GM19043 (cell line): ENCODE results near the gene METTL26.

Experiments
- ATAC-seq: cut with Tn5 transposase; IDR thresholded peaks from one replicate; pipeline ENCODE4 v1.9.1; 2021; ENCODE audit warnings: low read depth; ENCODE audit not compliant: unreplicated experiment

METTL26 gene

DNA sequence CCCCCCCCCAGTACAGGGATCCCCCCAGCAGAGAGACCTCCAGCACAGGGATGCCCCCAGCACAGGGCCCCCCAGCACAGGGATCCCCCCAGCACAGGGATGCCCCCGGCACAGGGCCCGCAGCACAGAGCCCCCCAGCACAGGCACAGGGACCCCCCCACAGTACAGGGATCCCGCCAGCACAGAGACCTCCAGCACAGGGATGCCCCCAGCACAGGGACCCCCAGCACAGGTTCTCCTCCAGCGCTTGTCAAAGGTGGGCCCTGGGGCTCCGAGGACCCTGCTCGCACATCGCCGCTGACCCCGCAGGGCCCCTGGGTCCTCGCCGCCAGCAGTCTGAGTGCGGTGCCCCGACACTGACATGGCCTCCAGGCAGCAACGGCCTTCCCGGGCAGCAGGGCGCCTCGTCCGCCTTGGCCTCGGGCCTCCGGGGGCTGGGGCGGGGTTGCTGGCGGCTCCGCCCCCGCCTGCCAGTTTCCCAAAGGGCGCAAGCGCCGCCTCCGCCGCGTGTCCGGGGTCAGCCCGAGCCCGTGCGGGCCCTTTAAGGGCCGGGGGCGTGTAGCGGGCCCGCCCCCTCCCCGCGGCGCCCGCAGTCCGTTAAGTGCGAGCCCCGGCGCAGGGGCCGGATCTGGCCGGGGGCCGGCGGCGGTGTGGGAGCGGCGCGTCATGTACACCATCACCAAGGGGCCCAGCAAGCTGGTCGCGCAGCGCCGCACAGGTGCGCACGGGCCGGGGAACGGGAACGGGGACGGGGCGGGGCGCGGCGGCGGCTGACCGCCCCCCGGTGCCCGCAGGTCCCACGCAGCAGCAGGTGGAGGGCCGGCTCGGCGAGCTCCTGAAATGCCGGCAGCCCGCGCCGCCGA lies 5.5 kb upstream of the METTL26 start, which contains the start of gene MCRIP2:
TSS of gene MCRIP2 (plus strand) at position 503 of the 863 bp plus-strand sequence. CDS start at position 667, 164 bp downstream.
- no peak for ATAC-seq

- ATAC-seq: no peak
These were observed 4.5 kb upstream of the METTL26 start for GRCh38 chr16:640614-641013.

- no peak for ATAC-seq
These were observed 2.7 kb upstream of the METTL26 start for GRCh38 chr16:638836-639235.

DNA sequence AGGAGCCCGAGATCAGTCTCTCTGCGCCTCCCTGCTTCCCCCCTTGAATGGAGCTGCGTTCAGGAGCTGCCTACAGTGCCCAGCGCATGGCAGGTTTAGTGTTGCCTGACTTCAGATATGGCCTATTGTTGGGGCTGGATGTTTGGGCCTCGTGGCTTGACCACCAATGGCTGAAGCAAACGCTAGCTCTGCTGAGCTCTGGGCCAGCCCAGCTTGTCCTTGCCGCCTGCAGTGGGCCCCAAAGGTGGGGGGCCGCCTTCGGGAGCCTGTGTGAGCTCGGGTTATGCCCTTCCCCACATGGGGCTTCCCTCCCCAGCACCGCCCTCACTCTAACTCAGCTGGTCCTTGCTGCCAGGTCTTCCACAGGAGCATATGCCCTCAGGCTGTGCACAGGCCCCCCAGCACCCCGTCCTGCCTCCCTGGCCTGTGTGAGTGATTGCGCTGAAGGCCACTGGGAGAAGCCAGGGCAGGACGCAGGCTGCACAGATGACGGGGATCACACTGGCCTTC lies 2.0 kb upstream of the METTL26 start:
- no peak for ATAC-seq

DNA sequence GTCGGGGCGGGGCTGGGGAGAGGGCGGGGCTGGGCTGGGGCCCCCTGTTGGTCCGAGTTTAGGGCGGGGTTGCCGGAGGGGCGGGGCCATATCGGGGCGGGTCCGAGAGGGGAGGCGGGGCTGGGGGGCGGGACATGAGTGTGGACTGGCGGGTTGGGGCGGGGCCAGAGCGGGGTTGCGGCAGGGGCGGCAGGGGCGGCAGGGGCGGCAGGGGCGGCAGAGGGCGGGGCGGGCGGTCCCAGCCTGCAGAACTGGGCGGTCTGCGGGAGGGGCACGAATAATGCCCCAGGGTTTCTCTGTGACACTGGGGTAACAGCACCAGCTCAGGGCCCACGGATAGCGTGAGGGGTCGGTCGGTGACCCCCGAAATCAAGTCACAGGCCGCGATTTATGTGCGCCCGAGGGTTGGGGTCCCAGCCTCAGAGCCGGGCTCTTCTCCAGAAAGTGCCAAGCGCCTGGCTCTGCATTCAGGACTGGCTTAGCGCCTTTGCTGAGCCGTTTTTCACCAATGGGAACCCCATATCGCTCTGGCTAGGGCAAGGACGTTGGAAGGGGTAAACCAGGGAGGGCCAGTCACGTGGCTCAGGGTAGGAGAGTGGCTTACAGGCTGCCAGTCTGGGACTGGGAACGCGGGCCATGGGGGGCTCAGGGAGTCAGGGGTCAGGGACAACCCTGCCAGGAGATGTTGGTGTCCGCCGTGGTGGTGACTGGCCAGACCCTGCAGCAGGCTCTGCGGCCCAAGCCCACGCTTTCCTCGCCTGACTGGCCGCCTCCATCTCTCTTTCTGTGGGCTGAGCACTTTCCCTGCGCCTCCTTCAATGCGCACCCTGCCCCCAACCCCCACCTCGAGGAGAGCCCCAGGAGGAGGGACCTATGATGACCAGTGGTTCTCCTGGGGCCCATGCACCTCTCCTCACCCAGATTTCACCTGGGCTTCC lies 1.2 kb upstream of the METTL26 start:
- ATAC-seq: no peak

DNA sequence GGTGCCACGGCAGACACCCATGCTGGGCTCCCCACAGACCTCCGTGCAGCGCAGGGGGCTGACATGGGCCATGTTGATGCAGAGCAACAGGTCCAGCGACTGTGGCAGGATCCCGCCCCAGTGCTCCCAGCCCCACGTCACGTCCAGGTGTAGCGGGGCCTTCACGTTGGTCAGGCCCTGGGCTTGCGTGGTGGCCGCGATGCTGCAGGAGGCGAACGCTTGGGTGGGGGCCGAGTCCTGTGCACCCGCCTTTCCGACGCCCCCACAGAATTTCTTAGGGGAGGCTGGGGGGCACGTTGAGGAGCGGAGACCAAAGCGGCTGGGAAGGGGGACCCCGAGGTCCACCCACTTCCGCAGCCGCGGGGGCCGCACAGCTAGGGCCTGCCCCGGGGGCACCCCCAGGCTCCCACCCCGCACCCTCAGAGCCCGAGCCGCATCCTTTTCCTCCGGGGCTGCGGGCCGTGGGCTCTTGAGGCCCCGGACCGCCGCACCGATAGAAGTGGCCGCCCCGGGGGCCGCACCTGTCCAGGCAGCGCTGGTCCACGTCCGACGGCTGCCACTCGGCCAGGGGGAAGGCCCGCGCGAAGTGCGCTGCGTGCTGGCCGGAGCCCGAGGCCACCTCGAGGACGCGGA lies 416 bp downstream of the METTL26 start:
- ATAC-seq: no peak

DNA sequence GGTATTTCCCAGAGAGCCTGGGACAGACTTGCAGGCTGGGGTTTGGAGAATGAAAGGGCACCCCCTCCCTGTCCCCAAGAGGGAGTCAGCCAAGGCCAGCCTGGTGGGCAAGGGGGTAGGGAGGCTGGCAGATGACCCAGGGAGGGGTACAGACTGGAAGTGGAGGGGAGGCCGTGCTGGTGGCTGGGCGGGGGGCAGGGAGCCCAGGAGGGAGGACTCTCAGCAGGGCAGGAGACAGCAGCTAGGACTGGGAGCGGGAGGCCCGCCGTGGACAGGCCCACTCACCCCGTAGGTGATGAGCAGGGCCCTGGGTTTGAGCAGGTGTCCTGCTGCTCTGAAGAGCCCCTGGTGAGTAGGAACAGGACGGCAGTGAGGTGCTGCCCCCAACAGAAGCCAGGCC lies 1.1 kb downstream of the METTL26 start:
- no peak for ATAC-seq

DNA sequence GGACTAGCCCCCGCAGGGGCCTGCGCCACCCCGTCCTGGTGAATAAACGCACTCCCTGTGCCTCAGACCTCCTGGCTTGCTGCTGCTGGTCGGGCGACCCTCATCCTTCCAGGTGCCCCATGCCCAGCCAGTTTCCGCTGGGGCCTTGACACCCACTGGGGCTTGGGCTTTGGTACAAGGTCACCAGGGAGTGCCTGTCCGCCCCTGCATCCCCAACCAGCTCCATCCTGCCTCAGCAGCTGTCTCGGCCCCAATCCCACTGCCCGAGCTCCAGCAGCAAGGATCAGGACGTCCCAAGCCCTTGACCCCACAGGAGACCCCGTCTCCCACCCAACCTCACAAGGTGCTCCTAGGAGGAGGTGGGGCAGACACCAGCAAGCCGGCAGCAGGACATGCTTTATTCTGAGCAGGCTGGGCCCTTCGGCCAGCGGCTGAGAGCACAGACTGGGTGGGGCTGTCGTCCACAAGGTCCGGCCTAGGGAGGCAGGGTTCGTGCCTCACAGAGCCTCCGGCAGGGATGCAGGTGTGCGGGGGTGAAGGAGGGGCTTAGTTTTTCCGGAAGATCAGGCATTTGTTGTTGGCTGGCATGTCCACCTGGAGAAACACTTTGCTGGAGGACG lies 1.9 kb downstream of the METTL26 start:
- ATAC-seq: no peak

- ATAC-seq: no peak
These were observed 2.6 kb downstream of the METTL26 start for GRCh38 chr16:633336-634050.

- ATAC-seq: no peak
These were observed 3.4 kb downstream of the METTL26 start for GRCh38 chr16:632486-633335.

- no peak for ATAC-seq
These were observed 4.2 kb downstream of the METTL26 start for GRCh38 chr16:631808-632358.

GRCh38 chr16:630815-631405 lies 5.2 kb downstream of the METTL26 start, which contains the start of gene WFIKKN1:
TSS of gene WFIKKN1 (plus strand) at chr16:630985. CDS start at chr16:631254, 269 bp downstream.
- no peak for ATAC-seq

DNA sequence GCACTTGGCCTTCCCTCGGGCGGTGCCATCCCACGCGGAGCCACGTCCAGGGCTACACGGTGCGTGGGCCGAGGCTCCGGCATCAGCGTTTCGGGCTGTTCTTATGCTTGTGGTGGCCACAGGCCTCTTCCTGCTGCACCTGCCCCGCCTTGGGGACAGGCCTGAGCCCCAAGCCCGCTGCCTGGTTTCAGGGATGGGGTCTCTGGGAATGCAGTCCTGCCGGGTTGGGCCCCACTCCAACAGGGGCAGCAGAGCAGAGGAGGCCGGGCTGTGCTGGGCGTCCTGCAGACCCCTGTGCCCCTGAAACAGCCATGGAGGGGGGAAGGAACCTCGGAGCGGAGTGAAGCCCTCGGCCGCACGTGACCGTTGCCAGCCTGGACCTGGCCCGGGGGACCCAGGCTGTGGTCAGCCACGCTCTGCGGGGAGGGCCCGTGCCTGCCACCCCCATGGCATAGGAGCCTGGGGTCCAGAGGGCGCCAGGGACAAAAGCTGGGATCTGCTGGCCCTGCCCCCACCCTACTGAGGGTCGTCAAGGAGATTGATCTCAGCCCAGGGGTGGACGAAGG lies 5.8 kb downstream of the METTL26 start:
- ATAC-seq: no peak

DNA sequence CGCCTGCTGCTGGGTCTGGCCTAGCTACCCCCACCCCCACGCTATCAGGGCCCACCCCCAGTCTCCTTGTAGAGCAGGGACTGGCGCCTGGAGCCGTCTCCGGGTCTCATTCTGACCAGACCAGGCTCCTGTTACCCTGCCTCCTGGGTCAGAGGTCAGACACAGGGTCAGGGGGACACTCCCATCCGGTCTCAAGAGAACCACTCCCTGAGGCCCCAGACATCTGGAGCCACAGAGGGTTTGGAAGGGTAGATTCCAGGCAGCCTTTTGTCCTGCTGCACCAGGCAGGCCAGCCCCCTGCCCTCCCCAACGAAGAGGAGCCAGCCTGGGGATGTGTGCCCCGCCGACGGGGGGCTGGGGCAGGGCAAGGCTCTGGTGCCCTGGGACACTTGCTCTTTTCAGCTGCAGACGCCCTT lies 6.3 kb downstream of the METTL26 start:
- no peak for ATAC-seq

DNA sequence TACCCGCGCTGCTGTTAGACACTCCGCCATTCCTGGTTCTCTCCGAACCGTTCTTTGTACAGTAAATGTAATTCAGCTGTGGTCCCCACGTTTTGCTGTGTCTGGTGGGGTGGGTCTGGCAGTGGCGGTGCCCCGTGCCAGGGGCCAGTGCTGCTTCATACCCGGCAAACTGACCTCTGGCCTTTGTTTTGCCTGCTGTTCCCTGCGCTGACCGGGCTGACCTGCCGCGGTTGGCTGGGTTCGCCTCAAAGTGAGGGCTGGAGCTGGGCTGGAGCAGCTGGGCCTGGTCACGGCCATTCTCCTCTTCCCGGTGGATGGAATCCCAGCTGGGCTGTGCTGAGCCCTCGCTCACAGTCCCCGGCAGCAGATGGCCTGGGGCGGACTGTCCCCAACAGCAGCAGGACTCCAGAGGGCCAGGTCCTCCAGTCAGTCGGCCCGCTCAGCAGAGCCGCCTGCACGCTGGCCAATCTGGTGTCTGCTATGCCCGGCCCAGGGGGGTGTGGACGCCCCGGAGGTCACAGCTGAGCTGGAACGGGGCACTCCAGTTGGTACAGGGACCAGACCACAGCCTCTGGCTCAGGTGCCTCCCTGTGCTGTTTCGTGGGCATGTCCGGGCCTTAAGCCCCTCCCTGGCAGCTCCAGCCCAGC lies 6.8 kb downstream of the METTL26 start:
- ATAC-seq: no peak

DNA sequence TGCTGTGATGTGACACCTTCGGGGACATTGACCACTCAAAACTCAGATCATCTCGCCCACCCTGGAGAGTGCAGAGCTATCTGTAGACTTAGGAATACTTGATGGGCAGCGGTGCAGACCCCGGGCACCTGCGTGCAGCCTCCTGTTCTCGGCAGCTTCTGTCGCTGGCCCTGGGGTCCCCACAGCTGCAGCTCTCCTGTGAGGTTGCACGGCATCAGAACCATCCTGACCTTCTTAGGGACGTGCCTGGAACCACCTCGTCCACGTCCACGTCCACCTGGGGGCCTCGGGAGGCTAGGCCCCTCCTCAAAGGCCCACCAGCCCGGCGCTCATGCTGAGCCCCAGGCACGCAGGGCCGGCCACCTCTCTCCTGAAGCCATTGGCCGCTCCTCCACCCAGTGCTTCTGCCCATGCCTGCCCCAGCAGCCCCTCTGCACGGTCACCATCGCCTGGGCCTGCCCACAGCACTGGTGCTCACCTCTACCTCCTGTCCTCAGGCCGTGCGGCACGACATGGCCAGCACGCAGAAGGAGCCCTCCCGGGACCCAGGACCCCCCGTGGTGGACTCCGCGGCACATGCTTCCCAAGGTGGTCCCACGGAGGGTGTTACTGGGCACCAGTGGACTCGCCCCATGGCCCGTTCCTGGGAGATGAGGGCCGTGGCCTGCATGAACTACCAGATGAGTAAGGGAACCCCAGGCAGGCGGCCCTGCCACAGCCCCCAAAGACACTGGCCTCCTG lies 7.6 kb downstream of the METTL26 start:
- no peak for ATAC-seq
